ENCODE data around the gene ERVK3-1.

ERVK3-1 gene

GRCh38 chr19:58364146-58364545, 59.0 kb downstream of the ERVK3-1 start:
- no peak for DNase-seq

Data from NCI-H1694 treated with DMSO at 0.1 percent for 48 hours (cell line).